Upper lobe of right lung (tissue), 1 donor: Measurements from ENCODE around the gene COBL. TPM values are rescaled to one million over a fixed set of nuclear protein-coding genes. Genes with fewer than 3 reads are reported as not detected.

ENCODE experiments used
- ATAC-seq: fragments of 200-7000 bp; cut with Tn5 transposase; one replicate; pipeline ENCODE4 v1.9.1; 2020; ENCODE audit warnings: mild to moderate bottlenecking, moderate library complexity
- DNase-seq: peaks from one replicate; pipeline ENCODE4 v3.0.0-alpha.2; 2020
- H3K27ac ChIP-seq: fragments of 200-600 bp; one replicate; pipeline ENCODE4 v1.8.0; 2022
- H3K27me3 ChIP-seq: fragments of 200-600 bp; one replicate; pipeline ENCODE4 v1.8.0; 2022; ENCODE audit warnings: mild to moderate bottlenecking
- H3K36me3 ChIP-seq: fragments of 200-600 bp; one replicate; pipeline ENCODE4 v1.8.0; 2022
- H3K4me1 ChIP-seq: fragments of 200-600 bp; one replicate; pipeline ENCODE4 v1.8.0; 2022
- H3K4me3 ChIP-seq: fragments of 200-600 bp; one replicate; pipeline ENCODE4 v1.8.0; 2022; ENCODE audit warnings: mild to moderate bottlenecking
- H3K9me3 ChIP-seq: fragments of 200-600 bp; one replicate; pipeline ENCODE4 v1.8.0; 2022
- intact Hi-C: fragments of 100-400 bp; cut with DNase I; formaldehyde crosslinking; loops from one replicate; pipeline ENCODE4 v1.11.0; 2022
- total RNA-seq: library from RNA; stranded (reverse); fragmentation: NEBNext Ultra II Directional; extraction: Animal tissue kit (Norgen Biotek cat#: 25700); gene quantifications from one replicate; pipeline ENCODE4 v1.2.1, GENCODE V29; 2021
- TF ChIP-seq, protein P1 (sequence below): fragments of 200-600 bp; IDR thresholded peaks from one replicate; pipeline ENCODE4 v1.8.0; 2022; ENCODE audit warnings: antibody characterized with exemption
- donor health status: DM: no; HTN: yes; CAD: no; lungs with severe emphysema.

COBL gene
- total RNA-seq, 1 donor from 2014 or later = 29.2 TPM

DNA sequence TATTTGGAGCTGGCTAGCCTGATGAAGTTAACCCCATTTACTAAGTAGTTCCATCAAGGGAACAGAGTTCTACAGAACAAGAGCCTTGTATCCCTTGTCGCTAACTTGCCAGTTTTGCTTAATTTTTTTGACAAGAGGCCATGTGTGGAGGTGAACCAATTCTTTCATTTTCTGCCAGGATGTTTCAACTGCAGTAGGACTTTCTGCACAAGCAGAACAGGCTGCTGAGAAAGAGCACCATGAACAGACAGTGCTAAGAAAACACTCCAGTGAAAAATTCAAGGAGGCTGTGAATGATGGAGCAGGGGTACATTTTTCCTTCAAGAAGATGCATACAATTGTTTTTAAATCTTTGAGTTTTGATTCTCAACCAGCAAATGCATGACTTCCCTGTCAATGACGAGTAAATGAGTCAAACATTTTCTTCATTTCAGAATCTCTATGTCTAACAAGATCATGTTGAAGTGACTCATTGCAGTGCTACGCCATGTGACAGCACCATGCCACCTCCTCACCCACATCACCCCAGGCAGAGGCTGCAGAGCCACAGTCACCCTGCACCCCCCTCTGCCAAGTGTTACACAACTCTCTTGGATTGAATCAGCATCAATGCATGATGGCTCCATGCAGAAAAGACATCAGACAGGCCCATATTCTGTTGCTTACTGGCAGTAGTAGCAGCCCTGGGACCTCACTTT lies 193.1 kb downstream of the COBL start:
- Histone ChIP-seq H3K9me3 (no peaks in the 10 kb centered on the region), H3K27me3 (no peaks in the 10 kb centered on the region), H3K27ac (peak overlapping the region; percentile 27), H3K4me3 (no peak overlapping the region), H3K36me3 (no peaks in the 10 kb centered on the region), H3K4me1 (peaks cover 8% of the 10 kb centered on the region)
- intact Hi-C loops = no loop called here
- ATAC-seq = peak; percentile 85
- TF ChIP-seq, protein P1, sequence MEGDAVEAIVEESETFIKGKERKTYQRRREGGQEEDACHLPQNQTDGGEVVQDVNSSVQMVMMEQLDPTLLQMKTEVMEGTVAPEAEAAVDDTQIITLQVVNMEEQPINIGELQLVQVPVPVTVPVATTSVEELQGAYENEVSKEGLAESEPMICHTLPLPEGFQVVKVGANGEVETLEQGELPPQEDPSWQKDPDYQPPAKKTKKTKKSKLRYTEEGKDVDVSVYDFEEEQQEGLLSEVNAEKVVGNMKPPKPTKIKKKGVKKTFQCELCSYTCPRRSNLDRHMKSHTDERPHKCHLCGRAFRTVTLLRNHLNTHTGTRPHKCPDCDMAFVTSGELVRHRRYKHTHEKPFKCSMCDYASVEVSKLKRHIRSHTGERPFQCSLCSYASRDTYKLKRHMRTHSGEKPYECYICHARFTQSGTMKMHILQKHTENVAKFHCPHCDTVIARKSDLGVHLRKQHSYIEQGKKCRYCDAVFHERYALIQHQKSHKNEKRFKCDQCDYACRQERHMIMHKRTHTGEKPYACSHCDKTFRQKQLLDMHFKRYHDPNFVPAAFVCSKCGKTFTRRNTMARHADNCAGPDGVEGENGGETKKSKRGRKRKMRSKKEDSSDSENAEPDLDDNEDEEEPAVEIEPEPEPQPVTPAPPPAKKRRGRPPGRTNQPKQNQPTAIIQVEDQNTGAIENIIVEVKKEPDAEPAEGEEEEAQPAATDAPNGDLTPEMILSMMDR = no peak
- no peak for DNase-seq

- H3K36me3 ChIP-seq = no peaks in the 10 kb centered on the region
- TF ChIP-seq, protein P1 = no peak
- H3K9me3 ChIP-seq = no peaks in the 10 kb centered on the region
- H3K27me3 ChIP-seq = no peaks in the 10 kb centered on the region
- H3K4me1 ChIP-seq = peaks cover 8% of the 10 kb centered on the region
- H3K27ac ChIP-seq = no peak overlapping the region
- H3K4me3 ChIP-seq = no peak overlapping the region
- peak; percentile 76 for ATAC-seq
- DNase-seq = no peak
- intact Hi-C loops = no loop called here
Observed at GRCh38 chr7:51121931-51122425, 194.6 kb downstream of the COBL start.

DNA sequence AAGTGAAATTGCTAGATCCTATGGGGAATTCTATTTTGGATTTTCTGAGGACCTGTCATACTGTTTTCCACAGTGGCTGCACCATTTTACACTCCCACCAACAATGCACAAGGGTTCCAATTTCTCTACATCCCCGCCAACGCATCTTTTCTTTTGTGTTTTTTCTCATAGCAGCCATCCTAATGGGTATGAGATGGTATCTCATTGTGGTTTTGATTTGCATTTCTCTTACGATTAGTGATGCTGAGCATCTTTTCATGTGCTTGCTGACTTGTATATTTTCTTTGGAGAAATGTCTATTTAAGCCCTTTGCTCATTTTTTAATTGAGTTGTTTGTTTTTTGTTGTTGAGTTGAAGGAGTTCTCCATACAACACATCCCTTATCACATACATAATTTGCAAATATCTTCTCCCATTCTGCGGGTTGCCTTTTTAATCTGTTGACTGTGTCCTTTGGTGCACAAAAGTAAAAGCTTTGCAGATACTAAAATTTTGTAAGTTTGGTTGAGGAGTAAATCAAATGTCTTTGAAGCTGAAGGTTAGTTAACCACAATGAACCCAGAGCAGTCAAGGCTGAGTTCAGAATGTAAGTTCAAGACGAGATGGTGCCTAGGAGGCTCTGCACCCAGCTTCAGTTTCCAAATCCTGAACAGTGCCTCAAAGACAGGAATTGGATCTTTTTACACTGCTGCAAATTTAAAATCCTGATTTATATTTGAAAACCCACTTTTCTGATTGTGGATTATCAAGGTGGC lies 195.4 kb downstream of the COBL start:
- no peaks in the 10 kb centered on the region for H3K36me3 ChIP-seq
- TF ChIP-seq, protein P1 = no peak
- H3K4me3 ChIP-seq = no peak overlapping the region
- intact Hi-C loops = no loop called here
- no peaks in the 10 kb centered on the region for H3K9me3 ChIP-seq
- H3K27me3 ChIP-seq = no peaks in the 10 kb centered on the region
- ATAC-seq (no peak), DNase-seq (no peak)
- H3K27ac ChIP-seq = no peak overlapping the region
- H3K4me1 ChIP-seq = peaks cover 8% of the 10 kb centered on the region

GRCh38 chr7:51118628-51119027 lies 198.0 kb downstream of the COBL start:
- intact Hi-C loops = no loop called here
- ATAC-seq (no peak), DNase-seq (no peak)

GRCh38 chr7:51114501-51114900 lies 202.1 kb downstream of the COBL start:
- H3K9me3 ChIP-seq = no peaks in the 10 kb centered on the region
- no peaks in the 10 kb centered on the region for H3K36me3 ChIP-seq
- ATAC-seq (no peak), DNase-seq (no peak)
- H3K27me3 ChIP-seq = no peaks in the 10 kb centered on the region
- no peak overlapping the region for H3K4me3 ChIP-seq
- TF ChIP-seq, protein P1 = no peak
- intact Hi-C loops = no loop called here
- H3K4me1 ChIP-seq = no peaks in the 10 kb centered on the region
- no peak overlapping the region for H3K27ac ChIP-seq

More at GRCh38 chr7:51118628-51119027, 198.0 kb downstream of the COBL start:
- Histone ChIP-seq H3K27me3 (no peaks in the 10 kb centered on the region), H3K4me1 (peaks cover 8% of the 10 kb centered on the region), H3K27ac (no peak overlapping the region), H3K36me3 (no peaks in the 10 kb centered on the region), H3K4me3 (no peak overlapping the region), H3K9me3 (no peaks in the 10 kb centered on the region)
- TF ChIP-seq, protein P1 = no peak
